ENCODE data around the gene WASHC2A. TPM values are rescaled to one million over a fixed set of nuclear protein-coding genes. Genes with fewer than 3 reads are reported as not detected.
A peak's percentile ranks its signal among the peaks of the same experiment; 100 is the strongest.
"Not testable (repeated sequence)": the region's sequence is repeated elsewhere in the genome, so short reads cannot be mapped to it uniquely, and the experiment has no call there.

The WASHC2A gene
- total RNA-seq, 8 experiments from 2014 or later: 10.4 to 36.8 (median 22.6) TPM

DNA sequence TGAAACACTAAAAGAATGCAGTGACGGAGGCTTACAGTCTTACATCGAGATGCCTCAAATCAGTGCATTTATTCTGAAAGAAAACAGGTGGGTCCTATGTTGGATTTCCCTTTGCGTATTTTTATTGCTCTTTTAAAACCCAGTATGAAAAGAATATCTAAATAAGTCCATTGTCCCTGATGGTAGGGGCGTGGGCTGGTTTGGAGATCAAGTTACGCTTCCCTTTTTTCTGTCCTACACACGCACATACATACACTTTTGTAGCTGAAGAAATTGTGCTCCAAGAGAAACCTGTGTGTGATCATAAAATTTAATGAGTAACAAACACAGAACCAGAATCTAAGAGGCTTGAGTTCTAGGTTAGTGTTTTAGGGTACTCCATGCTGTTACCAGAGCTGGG lies 64.6 kb downstream of the WASHC2A start:
- H3K27ac ChIP-seq; H3K4me1 ChIP-seq (replicated peaks in 1 of 2); in situ Hi-C loops (cut with MboI; ENCODE audit: low pct_unique_long_range_greater_than_20kb in 2 of 9, low sequenced_read_pairs in 9 of 9, unreplicated experiment in 9 of 9); H3K4me3 ChIP-seq: not testable (repeated sequence)
- peak in 1 of 8 experiments; percentile 35 for ATAC-seq (replicated peaks in 6 of 8)
- 69 to 100% (median 85%) methylated on average over 1 to 6 of the region's 6 CpGs; no CpG with 5 or more reads in 2 of the 10 experiments for whole genome bisulfite sequencing, 10 experiments

DNA sequence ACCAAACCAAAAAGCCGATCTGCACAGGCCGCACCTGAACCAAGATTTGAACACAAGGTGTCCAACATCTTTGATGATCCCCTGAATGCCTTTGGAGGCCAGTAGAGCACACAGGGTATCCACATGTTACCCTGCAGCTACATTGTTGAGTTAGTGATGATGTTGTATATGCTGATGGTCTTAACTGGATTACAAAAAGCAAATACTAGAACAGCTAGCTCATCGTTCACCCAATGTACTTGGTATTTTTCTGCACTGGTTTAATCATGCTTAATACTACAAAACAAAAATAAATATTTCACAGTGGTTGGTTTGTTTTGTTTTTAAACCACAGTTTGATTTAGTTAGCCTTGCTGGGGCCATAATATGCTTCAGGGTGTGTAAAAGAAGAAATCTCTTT lies 65.1 kb downstream of the WASHC2A start:
- H3K27ac ChIP-seq; H3K4me3 ChIP-seq; in situ Hi-C loops (cut with MboI; ENCODE audit: low pct_unique_long_range_greater_than_20kb in 2 of 9, low sequenced_read_pairs in 9 of 9, unreplicated experiment in 9 of 9); ATAC-seq (replicated peaks in 6 of 8); H3K4me1 ChIP-seq (replicated peaks in 1 of 2): not testable (repeated sequence)
- 86 to 100% (median 92%) methylated on average over 1 to 2 of the region's 3 CpGs; no CpG with 5 or more reads in 7 of the 10 experiments for WGBS, 10 experiments

DNA sequence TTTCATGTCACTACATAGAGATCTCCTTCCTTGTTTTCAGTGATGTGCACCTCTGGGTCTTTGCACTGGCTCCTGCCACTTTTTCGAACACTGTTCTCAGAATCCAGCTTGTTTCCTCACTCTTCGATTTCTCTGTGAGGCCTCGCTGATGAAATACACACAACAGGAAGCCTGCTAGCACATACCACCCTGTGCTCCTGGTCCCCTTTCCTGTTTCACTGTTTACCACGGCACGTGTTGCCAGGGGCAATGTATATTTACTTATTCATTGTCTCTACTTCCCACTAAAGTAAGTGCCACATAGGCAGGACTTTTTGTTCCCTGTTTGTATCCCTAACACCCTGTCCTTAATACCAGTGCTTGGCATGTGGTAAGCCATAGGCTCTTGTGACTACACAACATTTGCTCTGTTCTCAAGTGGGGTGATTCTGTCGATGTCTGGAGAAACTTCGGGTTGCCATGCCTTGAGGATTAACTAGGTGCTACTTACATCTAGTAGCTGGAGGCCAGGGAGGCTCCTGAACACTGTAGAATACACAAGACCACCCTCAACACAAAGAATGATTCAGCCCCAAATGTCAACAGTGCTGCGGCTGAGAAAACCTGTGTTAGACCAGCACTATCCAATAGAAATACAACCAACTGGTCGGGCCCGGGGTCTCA lies 75.9 kb downstream of the WASHC2A start:
- H3K4me3 ChIP-seq; in situ Hi-C loops (cut with MboI; ENCODE audit: low pct_unique_long_range_greater_than_20kb in 2 of 9, low sequenced_read_pairs in 9 of 9, unreplicated experiment in 9 of 9); H3K27ac ChIP-seq; H3K4me1 ChIP-seq (replicated peaks in 1 of 2): not testable (repeated sequence)
- WGBS, 10 experiments: 67% methylated on average over 1 of the region's 10 CpGs; no CpG with 5 or more reads in 9 of the 10 experiments
- peak in 2 of 8 experiments; percentile 60 to 82 for ATAC-seq (replicated peaks in 6 of 8)

DNA sequence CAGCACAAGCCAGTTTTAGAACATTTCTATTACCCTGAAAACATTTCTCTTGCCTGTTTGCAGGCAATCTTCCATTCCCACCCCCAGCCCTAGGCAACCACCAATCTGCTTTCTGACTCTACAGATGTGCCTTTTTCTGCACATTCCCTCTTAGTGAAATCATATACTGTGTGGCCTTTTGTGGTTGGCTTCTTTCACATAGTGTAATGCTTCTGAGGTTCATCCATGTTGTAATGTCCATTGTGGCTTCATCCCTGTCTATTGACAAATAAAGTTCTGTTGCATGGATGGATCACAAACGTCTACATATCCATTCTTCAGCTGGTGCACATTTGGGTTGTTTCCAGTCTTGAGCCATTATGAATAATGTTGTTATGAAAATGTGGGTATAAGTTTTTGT lies 77.8 kb downstream of the WASHC2A start:
- in situ Hi-C loops (cut with MboI; ENCODE audit: low pct_unique_long_range_greater_than_20kb in 2 of 9, low sequenced_read_pairs in 9 of 9, unreplicated experiment in 9 of 9); ATAC-seq (replicated peaks in 6 of 8); H3K4me3 ChIP-seq; H3K4me1 ChIP-seq (replicated peaks in 1 of 2); H3K27ac ChIP-seq: not testable (repeated sequence)
- WGBS, 10 experiments: 80% methylated on average over 1 of the region's 1 CpG; no CpG with 5 or more reads in 9 of the 10 experiments

DNA sequence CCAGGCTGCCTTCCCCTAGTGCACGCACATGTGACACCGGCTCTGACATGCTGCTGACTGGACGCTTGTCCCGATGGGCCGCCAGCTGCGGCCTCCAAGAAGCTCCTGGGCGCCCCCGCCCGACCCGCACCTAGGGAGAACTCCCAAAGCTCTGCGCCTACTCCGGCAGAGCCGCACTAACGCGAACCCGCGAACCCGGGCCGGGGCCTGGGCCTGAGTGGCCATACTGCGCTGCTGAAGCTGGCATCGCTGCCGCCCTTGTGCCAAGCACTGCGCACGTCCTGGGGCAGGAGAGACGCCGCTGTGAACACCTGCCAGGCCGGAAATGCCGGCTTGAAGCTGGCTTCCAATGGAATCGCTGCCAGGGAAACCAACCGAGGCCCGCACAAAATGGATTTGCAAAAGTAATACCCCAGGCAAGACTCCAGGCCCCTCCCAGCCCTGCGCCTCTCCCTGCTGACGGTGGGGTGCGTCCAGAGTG lies 85.1 kb downstream of the WASHC2A start:
- in situ Hi-C loops (cut with MboI; ENCODE audit: low pct_unique_long_range_greater_than_20kb in 2 of 9, low sequenced_read_pairs in 9 of 9, unreplicated experiment in 9 of 9): no loop called here
- WGBS, 10 experiments: 7 to 90% (median 22%) methylated on average over 1 to 21 of the region's 34 CpGs; no CpG with 5 or more reads in 5 of the 10 experiments
- ATAC-seq (replicated peaks in 6 of 8): peak in 6 of 8 experiments; percentile 18 to 72 (median 46)
- Histone ChIP-seq H3K27ac (no peak overlapping the region), H3K4me1 (replicated peaks in 1 of 2) (no peaks in the 10 kb centered on the region), H3K4me3 (no peak overlapping the region)

DNA sequence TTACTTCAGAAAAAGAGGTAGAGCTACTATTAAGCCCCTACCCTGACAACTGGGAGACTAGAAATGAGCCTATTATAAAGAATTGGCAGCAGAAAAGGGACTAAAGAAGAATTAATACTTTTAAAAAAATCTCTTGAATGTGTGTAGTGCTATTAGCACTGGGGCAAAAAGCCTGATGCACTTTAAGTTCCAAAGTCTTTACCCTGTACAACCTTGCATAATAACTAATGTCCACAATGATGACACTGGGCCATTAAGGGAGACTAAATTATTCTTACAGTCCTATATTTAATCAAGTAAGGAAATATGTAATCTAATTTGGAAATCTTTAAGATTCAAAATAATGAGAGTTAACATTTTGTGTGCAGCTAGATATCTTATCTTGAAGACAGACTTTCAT lies 90.1 kb downstream of the WASHC2A start:
- H3K4me3 ChIP-seq; H3K4me1 ChIP-seq (replicated peaks in 1 of 2); ATAC-seq (replicated peaks in 6 of 8); H3K27ac ChIP-seq; in situ Hi-C loops (cut with MboI; ENCODE audit: low pct_unique_long_range_greater_than_20kb in 2 of 9, low sequenced_read_pairs in 9 of 9, unreplicated experiment in 9 of 9): not testable (repeated sequence)

DNA sequence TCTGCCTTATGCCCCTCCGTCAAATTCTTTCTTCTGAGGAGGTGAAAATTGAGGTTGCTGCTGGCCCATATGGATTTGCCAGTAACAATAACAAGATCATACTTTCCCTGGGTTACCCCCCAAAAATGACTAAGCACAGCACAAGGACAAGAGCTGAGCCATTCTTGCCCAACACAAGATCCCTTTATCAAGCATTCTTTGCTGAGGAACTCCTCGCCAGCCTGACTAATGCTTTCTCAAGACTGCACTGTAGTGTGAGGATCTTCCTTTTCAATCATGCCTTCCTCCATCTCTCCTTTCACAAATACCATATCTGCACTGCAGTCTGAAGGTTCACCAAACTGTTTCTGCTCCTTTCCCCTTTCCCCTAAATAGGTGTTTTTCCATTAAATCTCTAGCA lies 92.1 kb downstream of the WASHC2A start:
- H3K4me1 ChIP-seq (replicated peaks in 1 of 2); ATAC-seq (replicated peaks in 6 of 8); H3K4me3 ChIP-seq; H3K27ac ChIP-seq; in situ Hi-C loops (cut with MboI; ENCODE audit: low pct_unique_long_range_greater_than_20kb in 2 of 9, low sequenced_read_pairs in 9 of 9, unreplicated experiment in 9 of 9): not testable (repeated sequence)
- WGBS, 10 experiments: 17 to 83% (median 49%) methylated on average over 1 of the region's 2 CpGs; no CpG with 5 or more reads in 6 of the 10 experiments

DNA sequence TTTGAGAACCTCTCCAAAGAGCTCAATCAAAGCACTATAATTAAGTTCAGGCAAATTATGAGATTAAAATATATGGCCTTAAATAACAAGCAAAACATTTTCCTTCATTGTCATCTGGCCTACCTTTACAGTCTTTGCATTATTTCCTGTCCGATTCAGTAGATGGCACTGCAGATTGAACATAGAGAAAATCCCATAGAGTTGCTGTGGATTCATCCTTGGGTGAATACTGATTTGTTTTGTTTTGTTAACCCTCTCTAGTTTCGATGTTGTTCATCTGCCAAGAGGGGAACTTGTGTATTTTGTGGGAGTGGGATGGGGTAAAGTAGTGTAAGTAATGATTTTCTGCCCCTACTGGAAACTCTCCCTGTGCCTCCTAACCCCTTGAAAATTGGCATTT lies 97.3 kb downstream of the WASHC2A start:
- H3K4me3 ChIP-seq; H3K4me1 ChIP-seq (replicated peaks in 1 of 2); H3K27ac ChIP-seq; in situ Hi-C loops (cut with MboI; ENCODE audit: low pct_unique_long_range_greater_than_20kb in 2 of 9, low sequenced_read_pairs in 9 of 9, unreplicated experiment in 9 of 9): not testable (repeated sequence)
- no CpG with 5 or more reads among the region's 2 CpGs for WGBS, 10 experiments
- peak in 2 of 8 experiments; percentile 20 to 34 for ATAC-seq (replicated peaks in 6 of 8)

DNA sequence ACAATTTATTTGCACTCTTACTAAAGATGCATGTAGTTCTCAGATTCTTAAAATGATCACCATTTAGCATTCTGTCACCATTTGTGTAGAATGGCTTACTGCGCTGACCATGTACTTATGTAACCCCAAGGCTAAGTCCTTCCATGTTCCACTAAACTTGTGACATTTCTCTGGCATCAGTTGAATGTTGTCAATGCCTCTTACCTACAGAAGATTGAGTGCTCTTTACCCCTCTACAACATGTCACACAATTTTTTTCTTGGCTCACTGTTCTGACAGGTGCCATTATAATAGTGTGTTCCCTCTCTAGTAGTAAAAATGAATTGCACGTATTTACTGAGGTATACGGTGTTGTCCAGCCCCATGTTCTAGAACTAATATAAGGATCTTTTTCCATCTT lies 100.1 kb downstream of the WASHC2A start:
- ATAC-seq (replicated peaks in 6 of 8); H3K4me3 ChIP-seq; in situ Hi-C loops (cut with MboI; ENCODE audit: low pct_unique_long_range_greater_than_20kb in 2 of 9, low sequenced_read_pairs in 9 of 9, unreplicated experiment in 9 of 9); H3K4me1 ChIP-seq (replicated peaks in 1 of 2); H3K27ac ChIP-seq: not testable (repeated sequence)
- WGBS, 10 experiments: no CpG with 5 or more reads among the region's 3 CpGs

DNA sequence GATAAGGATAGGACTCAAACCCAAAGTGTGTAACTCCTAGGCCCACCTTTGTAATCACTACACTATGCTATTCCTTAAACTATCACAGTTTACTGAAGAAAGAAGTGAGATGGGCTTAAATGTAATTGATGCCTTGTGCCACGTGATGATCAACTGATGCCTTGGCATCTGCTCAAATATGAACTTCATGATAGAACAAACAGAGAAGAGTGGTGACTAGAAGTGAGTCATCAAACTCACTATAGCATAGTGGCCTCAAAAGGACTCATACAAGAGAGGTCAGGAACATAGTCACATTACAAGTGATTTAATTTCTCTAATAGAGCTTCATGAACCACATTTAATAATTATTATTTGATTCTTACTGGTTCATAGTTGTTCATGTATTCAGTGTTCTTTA lies 101.8 kb downstream of the WASHC2A start:
- in situ Hi-C loops (cut with MboI; ENCODE audit: low pct_unique_long_range_greater_than_20kb in 2 of 9, low sequenced_read_pairs in 9 of 9, unreplicated experiment in 9 of 9); H3K4me1 ChIP-seq (replicated peaks in 1 of 2); H3K4me3 ChIP-seq; H3K27ac ChIP-seq: not testable (repeated sequence)
- no CpG with 5 or more reads among the region's 1 CpG for WGBS, 10 experiments
- peak in 2 of 8 experiments; percentile 35 to 57 for ATAC-seq (replicated peaks in 6 of 8)

DNA sequence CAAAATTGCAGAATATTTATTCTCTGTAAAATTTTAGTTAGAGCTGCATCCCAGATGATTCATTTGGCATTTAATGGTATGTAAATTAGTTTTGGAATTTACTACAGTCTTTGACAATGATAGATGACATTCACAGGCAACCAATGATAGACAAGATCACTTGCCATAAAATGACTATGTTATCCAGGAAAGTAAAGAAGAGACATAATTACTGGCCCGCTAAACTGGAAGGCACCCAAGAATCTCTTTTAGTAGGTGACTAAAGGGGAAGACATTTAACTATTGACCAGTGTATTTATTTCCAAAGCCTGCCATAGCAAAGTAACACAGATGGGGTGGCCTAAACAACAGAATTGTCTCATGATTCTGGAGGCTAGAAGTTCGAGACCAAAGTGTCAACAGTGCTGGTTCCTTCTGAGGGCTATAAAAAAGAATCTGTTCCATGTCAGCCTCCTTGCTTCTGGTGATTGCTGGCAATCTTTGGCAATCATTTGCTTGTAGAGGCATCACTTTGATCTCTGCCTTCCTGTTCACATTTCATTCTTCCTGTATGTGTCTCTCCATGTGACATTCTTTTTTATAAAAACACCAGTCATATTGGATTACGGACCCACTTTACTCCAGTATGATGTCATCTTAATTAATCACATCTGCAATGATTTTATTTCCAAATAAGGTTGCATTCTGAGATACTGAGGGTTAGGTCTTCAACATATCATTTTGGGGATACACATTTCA lies 107.2 kb downstream of the WASHC2A start:
- ATAC-seq (replicated peaks in 6 of 8): peak in 3 of 8 experiments; percentile 88 to 96 (median 95)
- H3K4me1 ChIP-seq (replicated peaks in 1 of 2); in situ Hi-C loops (cut with MboI; ENCODE audit: low pct_unique_long_range_greater_than_20kb in 2 of 9, low sequenced_read_pairs in 9 of 9, unreplicated experiment in 9 of 9); H3K4me3 ChIP-seq; H3K27ac ChIP-seq: not testable (repeated sequence)
- WGBS, 10 experiments: 90 to 100% (median 100%) methylated on average over 2 of the region's 3 CpGs; no CpG with 5 or more reads in 7 of the 10 experiments
